ENCODE data around the gene SLC38A8. TPM values are rescaled to one million over a fixed set of nuclear protein-coding genes. Genes with fewer than 3 reads are reported as not detected.
A peak's percentile ranks its signal among the peaks of the same experiment; 100 is the strongest.

SLC38A8 gene
- total and polyA plus RNA-seq, 2 experiments from 2014 or later = not detected

GRCh38 chr16:83998091-83998490, 44.5 kb downstream of the SLC38A8 start:
- TF ChIP-seq EZH2phosphoT487 (IDR thresholded peaks at IDR 0.05; ENCODE audit: low read depth, severe bottlenecking, unreplicated experiment) (no peak), CTCF (IDR thresholded peaks at IDR 0.05; ENCODE audit: poor library complexity) (no peak), EZH2 (IDR thresholded peaks at IDR 0.05; ENCODE audit: borderline replicate concordance) (no peak)
- Histone ChIP-seq H3K4me2 (no peak overlapping the region), H4K20me1 (ENCODE audit: insufficient read depth, poor library complexity, severe bottlenecking) (no peaks in the 10 kb centered on the region), H3K9me2 (replicated peaks; ENCODE audit: insufficient read depth) (no peaks in the 10 kb centered on the region), H3K36me3 (replicated peaks; ENCODE audit: insufficient read depth, low read depth) (no peaks in the 10 kb centered on the region), H3K9me3 (ENCODE audit: low read depth) (no peaks in the 10 kb centered on the region), H2AFZ (no peak overlapping the region), H3K27me3 (no peaks in the 10 kb centered on the region), H3K27ac (no peak overlapping the region), H3K4me3 (no peak overlapping the region), H3K4me1 (ENCODE audit: insufficient read depth) (no peaks in the 10 kb centered on the region), H3K79me2 (no peaks in the 10 kb centered on the region)
- no peak for DNase-seq (ENCODE audit: low spot score)
- 90% methylated on average over 13 of the region's 13 CpGs for WGBS (ENCODE audit: low lambda C conversion rate, missing lambda C conversion rate)

GRCh38 chr16:83996481-83997252, 45.9 kb downstream of the SLC38A8 start:
- TF ChIP-seq EZH2 (IDR thresholded peaks at IDR 0.05; ENCODE audit: borderline replicate concordance) (no peak), CTCF (IDR thresholded peaks at IDR 0.05; ENCODE audit: poor library complexity) (no peak), EZH2phosphoT487 (IDR thresholded peaks at IDR 0.05; ENCODE audit: low read depth, severe bottlenecking, unreplicated experiment) (no peak)

GRCh38 chr16:83995754-83996153, 46.8 kb downstream of the SLC38A8 start:
- H3K27me3 ChIP-seq = no peaks in the 10 kb centered on the region
- H4K20me1 ChIP-seq (ENCODE audit: insufficient read depth, poor library complexity, severe bottlenecking) = no peaks in the 10 kb centered on the region
- TF ChIP-seq EZH2 (IDR thresholded peaks at IDR 0.05; ENCODE audit: borderline replicate concordance) = no peak
- no peak for TF ChIP-seq CTCF (IDR thresholded peaks at IDR 0.05; ENCODE audit: poor library complexity)
- no peak for TF ChIP-seq EZH2phosphoT487 (IDR thresholded peaks at IDR 0.05; ENCODE audit: low read depth, severe bottlenecking, unreplicated experiment)
- no peaks in the 10 kb centered on the region for H3K79me2 ChIP-seq
- H3K4me2 ChIP-seq = no peak overlapping the region
- H3K36me3 ChIP-seq (replicated peaks; ENCODE audit: insufficient read depth, low read depth) = no peaks in the 10 kb centered on the region
- H3K9me2 ChIP-seq (replicated peaks; ENCODE audit: insufficient read depth) = no peaks in the 10 kb centered on the region
- peak; percentile 25 for DNase-seq (ENCODE audit: low spot score)
- H3K9me3 ChIP-seq (ENCODE audit: low read depth) = no peaks in the 10 kb centered on the region
- 42% methylated on average over 21 of the region's 21 CpGs for WGBS (ENCODE audit: low lambda C conversion rate, missing lambda C conversion rate)
- no peak overlapping the region for H3K4me3 ChIP-seq
- H3K4me1 ChIP-seq (ENCODE audit: insufficient read depth) = peaks cover 3% of the 10 kb centered on the region
- no peak overlapping the region for H3K27ac ChIP-seq
- H2AFZ ChIP-seq = no peak overlapping the region

More at GRCh38 chr16:83996481-83997252, 45.9 kb downstream of the SLC38A8 start:
- peaks cover 3% of the 10 kb centered on the region for H3K4me1 ChIP-seq (ENCODE audit: insufficient read depth)
- no peak overlapping the region for H3K4me2 ChIP-seq
- no peaks in the 10 kb centered on the region for H4K20me1 ChIP-seq (ENCODE audit: insufficient read depth, poor library complexity, severe bottlenecking)
- 89% methylated on average over 15 of the region's 15 CpGs for WGBS (ENCODE audit: low lambda C conversion rate, missing lambda C conversion rate)
- H3K4me3 ChIP-seq = no peak overlapping the region
- H3K79me2 ChIP-seq = no peaks in the 10 kb centered on the region
- H3K9me2 ChIP-seq (replicated peaks; ENCODE audit: insufficient read depth) = no peaks in the 10 kb centered on the region
- DNase-seq (ENCODE audit: low spot score) = no peak
- H2AFZ ChIP-seq = no peak overlapping the region
- no peaks in the 10 kb centered on the region for H3K27me3 ChIP-seq
- no peaks in the 10 kb centered on the region for H3K36me3 ChIP-seq (replicated peaks; ENCODE audit: insufficient read depth, low read depth)
- H3K9me3 ChIP-seq (ENCODE audit: low read depth) = no peaks in the 10 kb centered on the region
- H3K27ac ChIP-seq = no peak overlapping the region

Measured in hepatocyte (in vitro differentiated cells).